Right cardiac atrium (tissue), 5 donors: ENCODE results near the gene KCNQ1OT1. TPM values are rescaled to one million over a fixed set of nuclear protein-coding genes. Genes with fewer than 3 reads are reported as not detected.

ENCODE experiments used
- ATAC-seq, 2 donors: fragments of 200-7000 bp; cut with Tn5 transposase; one replicate each; pipeline versions ENCODE4 v1.8.0 to v1.9.1; 2020; ENCODE audit warnings: moderate library complexity in 2 of 2, mild to moderate bottlenecking in 1 of 2
- DNase-seq, 3 donors: peaks; one replicate each; pipeline ENCODE4 v3.0.0-alpha.2; 2020
- H3K27ac ChIP-seq: one replicate; pipeline ENCODE4 v1.5.1; 2013; ENCODE audit warnings: mild to moderate bottlenecking, low read length, control low read depth, moderate library complexity
- H3K27me3 ChIP-seq: one replicate; pipeline ENCODE4 v1.6.1; 2013; ENCODE audit not compliant: control insufficient read depth, insufficient read depth
- H3K4me1 ChIP-seq: one replicate; pipeline ENCODE4 v1.6.1; 2013; ENCODE audit warnings: low read length; ENCODE audit not compliant: control insufficient read depth, insufficient read depth
- H3K4me3 ChIP-seq: one replicate; pipeline ENCODE4 v1.5.1; 2013; ENCODE audit warnings: low read length, control low read depth
- H3K9me3 ChIP-seq: one replicate; pipeline ENCODE4 v1.6.1; 2013; ENCODE audit warnings: low read length; ENCODE audit not compliant: control insufficient read depth
- WGBS: extraction: QIAGEN DNeasy Blood & Tissue Kit; methylation state at CpG from one replicate; pipeline ENCODE4 v1.1.7; 2013; 5-methylcytosine and 5-hydroxymethylcytosine counted together
- intact Hi-C, 4 donors: fragments of 100-400 bp; cut with DNase I; formaldehyde crosslinking; loops; one replicate each; pipeline versions ENCODE4 v1.11.0 to v1.14.0; 2022 to 2023
- polyA plus RNA-seq: library from polyadenylated mRNA; stranded (reverse); fragments of 200-250 nt; gene quantifications from one replicate; pipeline ENCODE4 v1.2.3, GENCODE V29; 2013
- total RNA-seq, 4 donors: library from RNA; stranded (reverse); fragmentation: NEBNext Ultra II Directional; extraction: Animal tissue kit (Norgen Biotek cat#: 25700); gene quantifications; one replicate each; pipeline ENCODE4 v1.2.1, GENCODE V29; 2021
- donor health status: healthy with polysubstance abuse.
- donor health status: DM: no; HTN: yes; CAD: no.
- donor health status: DM: no; HTN: no; CAD: no.
- donor health status: DM: no; HTN: yes; CAD: no; lungs with severe emphysema.
- donor health status: DM: yes; HTN: yes; CAD: no.

The KCNQ1OT1 gene
- total and polyA plus RNA-seq, 5 donors, result 0.41 to 0.78 (median 0.53) TPM

DNA sequence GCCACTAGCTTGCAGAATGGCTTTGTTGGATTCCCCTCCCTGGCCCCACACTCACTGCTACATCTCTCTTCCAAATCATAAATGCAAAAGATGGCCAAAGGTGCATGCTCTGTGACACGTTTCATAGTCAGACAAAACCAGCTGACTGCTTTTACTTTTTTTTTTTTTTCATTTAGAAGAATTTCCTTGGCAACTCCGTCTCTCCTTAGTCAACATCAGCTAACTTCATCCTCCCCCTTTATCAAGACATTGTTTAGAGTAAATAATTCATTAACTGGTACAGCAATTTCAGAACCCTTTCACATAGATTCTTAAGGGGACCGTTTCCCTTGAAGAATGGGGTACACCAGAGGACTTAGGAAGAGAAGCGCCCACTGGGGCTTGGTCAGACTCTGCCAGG lies 16.0 kb downstream of the KCNQ1OT1 start:
- no peaks in the 10 kb centered on the region for H3K9me3 ChIP-seq
- H3K4me3 ChIP-seq, result no peak overlapping the region
- 89% methylated on average over 4 of the region's 4 CpGs for WGBS
- no peak for ATAC-seq
- no peak for DNase-seq
- no peaks in the 10 kb centered on the region for H3K27me3 ChIP-seq
- peaks cover 7% of the 10 kb centered on the region for H3K4me1 ChIP-seq
- intact Hi-C loops, result no loop called here
- no peak overlapping the region for H3K27ac ChIP-seq

- Histone ChIP-seq H3K27me3 (no peaks in the 10 kb centered on the region), H3K9me3 (no peaks in the 10 kb centered on the region), H3K27ac (no peak overlapping the region), H3K4me3 (no peak overlapping the region), H3K4me1 (no peaks in the 10 kb centered on the region)
- no peak for ATAC-seq
- intact Hi-C loops, result no loop called here
- WGBS, result 78% methylated on average over 5 of the region's 5 CpGs
- DNase-seq, result no peak
These were observed 18.2 kb downstream of the KCNQ1OT1 start for GRCh38 chr11:2681408-2682145.

DNA sequence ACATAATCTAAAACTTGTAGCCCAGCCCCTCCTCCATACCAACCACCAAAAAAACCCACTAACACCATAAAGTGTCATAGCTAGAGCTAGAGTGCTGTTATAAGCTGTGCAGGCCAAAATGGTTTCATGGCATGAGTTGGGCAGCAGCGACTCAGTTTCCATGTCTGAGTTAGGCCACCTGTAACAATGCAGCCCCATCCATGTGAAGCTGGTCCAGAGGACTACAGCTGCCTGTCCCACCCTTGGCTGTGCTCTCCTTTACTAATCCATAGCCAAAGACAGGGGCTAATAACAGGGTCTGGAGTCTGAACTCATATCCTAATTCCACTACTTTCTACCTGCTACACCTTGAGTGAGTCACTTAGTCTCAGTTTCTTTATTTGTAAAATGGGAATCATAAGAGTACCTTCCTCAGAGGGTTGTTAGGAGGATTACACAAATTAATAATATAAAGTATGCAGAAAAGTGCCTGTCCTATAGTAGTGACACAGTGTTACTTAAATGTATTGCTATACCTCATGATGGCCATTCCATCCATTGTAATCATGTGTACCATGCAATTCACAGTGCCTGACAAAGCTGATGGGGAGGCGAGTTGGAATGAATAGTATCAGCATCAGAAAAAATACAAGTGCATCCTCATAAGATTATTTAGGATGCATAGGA lies 20.6 kb downstream of the KCNQ1OT1 start:
- intact Hi-C loops, result no loop called here

GRCh38 chr11:2678396-2678795 lies 21.4 kb downstream of the KCNQ1OT1 start:
- H3K4me3 ChIP-seq, result no peak overlapping the region
- peaks cover 4% of the 10 kb centered on the region for H3K4me1 ChIP-seq
- 56% methylated on average over 1 of the region's 1 CpG for WGBS
- H3K9me3 ChIP-seq, result no peaks in the 10 kb centered on the region
- no peak for ATAC-seq
- DNase-seq, result no peak
- intact Hi-C loops, result no loop called here
- no peaks in the 10 kb centered on the region for H3K27me3 ChIP-seq
- no peak overlapping the region for H3K27ac ChIP-seq

More for the DNA sequence above, 20.6 kb downstream of the KCNQ1OT1 start:
- Histone ChIP-seq H3K27me3 (no peaks in the 10 kb centered on the region), H3K9me3 (no peaks in the 10 kb centered on the region), H3K4me1 (peaks cover 2% of the 10 kb centered on the region), H3K4me3 (no peak overlapping the region), H3K27ac (no peak overlapping the region)
- DNase-seq (no peak), ATAC-seq (no peak)
- WGBS, result 96% methylated on average over 2 of the region's 2 CpGs

DNA sequence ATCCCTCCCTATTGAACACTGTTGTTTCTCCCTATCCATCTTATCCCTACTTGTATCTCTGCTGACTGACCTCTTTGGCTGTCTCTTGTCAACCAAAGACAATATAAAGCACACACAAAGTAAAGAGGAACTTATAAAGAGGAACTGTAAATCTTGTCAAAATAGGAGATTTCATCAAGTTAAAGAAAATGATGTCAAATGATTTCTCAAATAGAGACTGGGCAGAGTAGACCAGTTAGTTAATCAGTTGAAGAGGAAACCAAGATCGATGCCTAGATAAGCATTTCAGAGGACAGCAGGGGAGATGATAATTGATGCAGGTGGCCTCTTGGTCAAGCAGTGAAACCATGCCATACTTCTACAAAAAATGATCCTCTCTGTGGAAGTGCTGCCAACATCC lies 22.7 kb downstream of the KCNQ1OT1 start:
- H3K27ac ChIP-seq, result no peak overlapping the region
- 60% methylated on average over 1 of the region's 1 CpG for WGBS
- no peak overlapping the region for H3K4me3 ChIP-seq
- H3K9me3 ChIP-seq, result no peaks in the 10 kb centered on the region
- no peaks in the 10 kb centered on the region for H3K27me3 ChIP-seq
- peaks cover 13% of the 10 kb centered on the region for H3K4me1 ChIP-seq
- ATAC-seq (no peak), DNase-seq (no peak)
- intact Hi-C loops, result no loop called here

GRCh38 chr11:2675540-2675939 lies 24.3 kb downstream of the KCNQ1OT1 start:
- intact Hi-C loops, result no loop called here
- DNase-seq, result peak in 1 of 3 donors; percentile 58
- 68% methylated on average over 7 of the region's 7 CpGs for WGBS

DNA sequence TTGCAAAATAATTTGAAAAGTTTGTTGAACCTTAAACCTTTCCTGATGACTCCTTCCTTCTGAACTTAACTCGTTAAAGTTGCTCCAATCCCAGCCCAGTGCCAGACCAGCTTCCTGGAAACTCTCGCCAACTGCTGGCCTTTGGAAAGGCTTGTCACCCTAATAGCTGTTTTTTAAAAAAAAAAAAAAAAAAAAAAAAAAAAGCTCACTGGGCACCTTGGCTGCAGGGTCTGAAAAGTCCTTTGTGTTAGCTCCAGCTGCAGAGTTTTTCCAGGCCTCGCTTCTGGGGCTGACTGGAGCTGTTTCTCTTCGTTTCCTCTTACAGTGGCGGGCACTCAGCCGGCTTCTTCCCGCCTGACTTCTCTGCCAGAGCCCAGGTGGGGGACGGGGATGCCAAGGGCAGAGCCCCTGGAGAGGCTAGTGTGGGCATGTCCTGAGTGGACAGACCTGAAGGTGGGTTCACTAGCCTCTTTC lies 25.1 kb downstream of the KCNQ1OT1 start:
- Histone ChIP-seq H3K4me1 (peaks cover 18% of the 10 kb centered on the region), H3K27ac (no peak overlapping the region), H3K4me3 (no peak overlapping the region), H3K9me3 (no peaks in the 10 kb centered on the region), H3K27me3 (no peaks in the 10 kb centered on the region)
- intact Hi-C loops, result no loop called here
- whole genome bisulfite sequencing, result 59% methylated on average over 8 of the region's 8 CpGs
- no peak for ATAC-seq
- no peak for DNase-seq

More at GRCh38 chr11:2675540-2675939, 24.3 kb downstream of the KCNQ1OT1 start:
- peak; percentile 47 to 59 for ATAC-seq
- H3K9me3 ChIP-seq, result no peaks in the 10 kb centered on the region
- no peak overlapping the region for H3K27ac ChIP-seq
- no peak overlapping the region for H3K4me3 ChIP-seq
- no peaks in the 10 kb centered on the region for H3K27me3 ChIP-seq
- peaks cover 13% of the 10 kb centered on the region for H3K4me1 ChIP-seq

DNA sequence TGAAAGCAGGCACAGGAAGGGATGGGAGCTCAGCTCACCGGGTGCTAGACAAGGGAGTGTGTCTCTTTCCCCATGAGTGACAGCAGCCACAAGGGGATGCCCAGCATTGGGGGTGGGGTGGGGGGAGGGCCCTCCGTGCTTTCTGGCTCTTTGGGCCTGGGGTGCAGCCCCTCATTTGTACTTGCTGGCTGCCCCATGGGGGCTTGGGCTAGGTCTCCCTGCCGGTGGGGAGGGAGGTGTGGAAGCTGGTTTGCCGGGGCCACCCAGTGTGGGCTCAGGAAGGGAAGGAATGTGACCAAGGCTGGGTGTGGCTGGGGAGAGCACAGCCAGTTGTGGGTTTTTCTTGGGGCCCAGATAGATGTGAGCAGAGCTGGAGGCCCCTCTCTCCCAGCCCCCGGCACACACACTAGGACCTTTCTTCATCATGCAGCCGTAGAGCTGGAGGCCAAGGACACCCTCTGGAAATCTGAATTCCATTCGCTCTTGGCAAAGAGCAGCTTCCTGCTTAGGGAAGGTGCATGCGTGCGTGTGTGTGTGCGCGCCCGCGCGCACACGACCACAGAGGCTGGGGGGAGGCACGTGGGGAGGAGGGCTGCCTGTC lies 25.8 kb downstream of the KCNQ1OT1 start:
- peaks cover 19% of the 10 kb centered on the region for H3K4me1 ChIP-seq
- no peaks in the 10 kb centered on the region for H3K27me3 ChIP-seq
- 64% methylated on average over 16 of the region's 16 CpGs for WGBS
- no peak for ATAC-seq
- no peak overlapping the region for H3K4me3 ChIP-seq
- intact Hi-C loops, result no loop called here
- H3K9me3 ChIP-seq, result no peaks in the 10 kb centered on the region
- no peak overlapping the region for H3K27ac ChIP-seq
- no peak for DNase-seq

GRCh38 chr11:2673250-2673610 lies 26.6 kb downstream of the KCNQ1OT1 start:
- Histone ChIP-seq H3K4me1 (peaks cover 19% of the 10 kb centered on the region), H3K27me3 (no peaks in the 10 kb centered on the region), H3K27ac (no peak overlapping the region), H3K4me3 (no peak overlapping the region), H3K9me3 (no peaks in the 10 kb centered on the region)
- intact Hi-C loops, result no loop called here
- ATAC-seq, result no peak
- no peak for DNase-seq
- 90% methylated on average over 2 of the region's 2 CpGs for WGBS

GRCh38 chr11:2672553-2673249 lies 27.1 kb downstream of the KCNQ1OT1 start:
- Histone ChIP-seq H3K4me1 (peaks cover 19% of the 10 kb centered on the region), H3K27me3 (no peaks in the 10 kb centered on the region), H3K4me3 (no peak overlapping the region), H3K9me3 (no peaks in the 10 kb centered on the region), H3K27ac (no peak overlapping the region)
- 94% methylated on average over 4 of the region's 4 CpGs for WGBS
- ATAC-seq, result no peak
- no peak for DNase-seq
- intact Hi-C loops, result no loop called here

DNA sequence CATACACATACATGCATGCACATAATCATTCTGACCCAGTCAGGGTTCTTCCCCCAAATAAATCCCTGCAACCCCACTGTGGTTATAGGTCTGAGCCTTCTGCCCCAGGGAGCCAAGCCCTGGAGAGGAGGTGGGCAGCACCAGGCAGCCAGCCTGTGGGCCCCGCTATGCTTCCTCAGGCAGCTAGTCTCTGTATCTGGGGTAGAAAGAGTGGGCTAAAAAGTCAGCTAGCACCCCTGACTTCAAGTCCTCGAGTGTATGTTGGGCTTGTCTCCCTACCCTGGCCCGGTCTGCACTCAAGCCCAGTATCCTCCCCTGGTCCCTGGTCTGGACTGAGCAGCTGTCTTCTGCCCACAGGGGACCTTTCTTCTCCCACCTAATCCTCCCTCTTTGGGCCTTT lies 28.0 kb downstream of the KCNQ1OT1 start:
- no peaks in the 10 kb centered on the region for H3K9me3 ChIP-seq
- ATAC-seq, result no peak
- peaks cover 19% of the 10 kb centered on the region for H3K4me1 ChIP-seq
- H3K4me3 ChIP-seq, result no peak overlapping the region
- H3K27ac ChIP-seq, result no peak overlapping the region
- H3K27me3 ChIP-seq, result no peaks in the 10 kb centered on the region
- DNase-seq, result no peak
- intact Hi-C loops, result no loop called here
- 90% methylated on average over 3 of the region's 3 CpGs for WGBS
